ENCODE results near the gene APOA5.

Gene APOA5

DNA sequence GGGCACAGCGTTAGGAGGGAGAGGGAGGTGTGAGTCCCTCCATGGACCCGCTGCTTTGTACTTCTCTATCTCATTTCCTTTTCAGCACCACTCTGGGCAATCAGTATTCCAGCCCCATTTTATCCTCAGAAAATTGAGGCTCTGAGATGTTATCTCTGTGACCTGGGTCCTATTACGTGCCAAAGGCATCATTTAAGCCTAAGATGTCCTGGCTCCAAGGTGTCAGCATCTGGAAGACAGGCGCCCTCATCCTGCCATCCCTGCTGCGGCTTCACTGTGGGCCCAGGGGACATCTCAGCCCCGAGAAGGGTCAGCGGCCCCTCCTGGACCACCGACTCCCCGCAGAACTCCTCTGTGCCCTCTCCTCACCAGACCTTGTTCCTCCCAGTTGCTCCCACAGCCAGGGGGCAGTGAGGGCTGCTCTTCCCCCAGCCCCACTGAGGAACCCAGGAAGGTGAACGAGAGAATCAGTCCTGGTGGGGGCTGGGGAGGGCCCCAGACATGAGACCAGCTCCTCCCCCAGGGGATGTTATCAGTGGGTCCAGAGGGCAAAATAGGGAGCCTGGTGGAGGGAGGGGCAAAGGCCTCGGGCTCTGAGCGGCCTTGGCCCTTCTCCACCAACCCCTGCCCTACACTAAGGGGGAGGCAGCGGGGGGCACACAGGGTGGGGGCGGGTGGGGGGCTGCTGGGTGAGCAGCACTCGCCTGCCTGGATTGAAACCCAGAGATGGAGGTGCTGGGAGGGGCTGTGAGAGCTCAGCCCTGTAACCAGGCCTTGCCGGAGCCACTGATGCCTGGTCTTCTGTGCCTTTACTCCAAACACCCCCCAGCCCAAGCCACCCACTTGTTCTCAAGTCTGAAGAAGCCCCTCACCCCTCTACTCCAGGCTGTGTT, 37.2 kb upstream of the APOA5 start:
- in situ Hi-C loops (cut with HindIII; ENCODE audit: low sequenced_read_pairs): no loop called here

DNA sequence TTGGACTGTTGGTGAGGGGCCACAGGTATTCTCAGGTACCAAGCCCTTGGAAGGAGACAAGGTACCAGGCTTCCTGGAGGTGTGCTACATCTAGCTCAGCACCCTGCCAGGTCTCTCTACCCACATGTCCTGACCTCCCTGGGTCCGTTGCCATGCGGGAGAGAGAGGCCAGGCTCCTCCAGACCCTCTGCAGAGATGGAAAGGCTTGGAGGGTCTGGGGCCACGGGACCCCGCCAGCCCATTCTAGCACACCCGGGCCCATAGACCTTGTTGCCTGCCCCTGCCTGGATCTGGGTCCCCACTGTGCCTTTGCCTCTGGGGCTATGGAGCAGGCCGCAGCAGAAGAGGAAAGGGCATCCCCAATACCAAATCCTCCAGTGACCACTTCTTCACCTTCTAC, 35.8 kb upstream of the APOA5 start:
- in situ Hi-C loops (cut with HindIII; ENCODE audit: low sequenced_read_pairs): no loop called here

DNA sequence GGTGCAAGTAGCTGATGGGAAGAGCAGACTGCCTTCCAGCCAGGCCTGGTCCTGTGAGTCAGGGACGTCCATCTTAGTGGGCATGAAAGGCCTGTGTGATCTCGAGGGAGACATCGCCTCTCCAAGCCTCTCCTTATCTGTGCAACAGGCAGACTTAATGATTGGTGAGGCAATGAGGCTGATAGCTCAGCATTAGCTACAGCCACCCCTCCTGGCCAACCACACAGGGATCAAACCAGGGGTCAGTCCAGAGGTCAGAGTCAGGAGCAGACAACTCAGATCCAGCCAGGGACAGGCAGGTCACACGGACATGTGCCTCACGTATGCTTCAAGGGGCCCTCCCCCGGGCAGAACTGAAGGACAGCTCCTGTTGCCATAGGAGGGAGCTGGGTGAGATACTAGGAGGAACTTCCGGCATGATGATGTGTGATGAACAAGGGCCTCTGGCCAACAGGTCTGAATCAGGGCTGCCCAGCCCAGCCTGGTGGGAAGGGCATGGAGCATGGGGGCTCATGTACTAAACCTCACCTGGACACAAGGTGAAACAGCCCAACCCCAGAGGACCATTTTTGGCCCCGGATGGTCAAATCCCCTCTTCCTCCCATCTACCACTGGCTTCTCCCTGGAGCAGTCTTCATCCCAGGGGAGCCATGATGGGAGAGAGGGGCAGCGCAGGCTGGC, 35.2 kb upstream of the APOA5 start:
- in situ Hi-C loops (cut with HindIII; ENCODE audit: low sequenced_read_pairs): no loop called here

DNA sequence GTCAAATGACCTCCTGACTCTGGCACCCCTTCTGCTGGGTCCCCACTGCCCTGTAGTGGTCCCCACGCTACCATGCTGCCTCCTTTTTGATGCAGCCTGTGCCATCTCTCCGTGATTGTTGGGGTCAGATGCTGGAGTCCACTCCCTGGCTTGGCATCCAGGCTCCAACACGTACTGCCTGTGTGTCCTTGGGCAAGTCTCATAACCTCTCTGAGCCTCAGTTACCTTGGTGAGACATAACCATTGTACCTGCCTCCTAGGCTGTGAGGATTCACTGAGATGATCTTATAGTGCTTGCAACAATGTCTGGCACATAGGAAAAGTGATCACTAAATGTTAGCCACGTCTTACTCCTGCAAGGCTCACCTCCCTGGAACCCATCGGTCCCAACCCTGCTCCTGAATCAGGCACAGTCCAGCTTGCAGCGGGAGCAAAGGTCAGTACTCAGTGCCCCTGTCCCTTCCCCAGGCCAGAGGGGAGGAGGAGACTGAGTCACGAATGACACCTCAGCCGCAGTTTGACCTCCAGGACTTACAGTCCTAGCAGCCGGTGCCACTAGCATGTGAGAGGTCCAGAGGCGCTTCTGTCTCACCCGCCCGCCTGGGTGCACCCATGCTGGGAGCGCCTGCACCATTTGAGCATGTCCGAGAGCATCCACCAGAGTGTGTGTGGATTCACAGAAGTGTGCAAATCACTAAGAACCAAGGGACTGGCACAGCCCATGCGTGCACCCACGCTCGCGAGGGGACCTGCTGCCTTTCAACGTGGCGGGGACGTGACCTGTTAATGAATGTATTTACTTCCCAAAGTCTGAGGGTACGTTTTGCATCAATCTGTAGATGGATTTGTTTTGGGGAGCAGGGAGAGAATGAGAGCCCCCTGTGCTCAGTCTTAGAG, 34.4 kb upstream of the APOA5 start:
- in situ Hi-C loops (cut with HindIII; ENCODE audit: low sequenced_read_pairs): no loop called here

DNA sequence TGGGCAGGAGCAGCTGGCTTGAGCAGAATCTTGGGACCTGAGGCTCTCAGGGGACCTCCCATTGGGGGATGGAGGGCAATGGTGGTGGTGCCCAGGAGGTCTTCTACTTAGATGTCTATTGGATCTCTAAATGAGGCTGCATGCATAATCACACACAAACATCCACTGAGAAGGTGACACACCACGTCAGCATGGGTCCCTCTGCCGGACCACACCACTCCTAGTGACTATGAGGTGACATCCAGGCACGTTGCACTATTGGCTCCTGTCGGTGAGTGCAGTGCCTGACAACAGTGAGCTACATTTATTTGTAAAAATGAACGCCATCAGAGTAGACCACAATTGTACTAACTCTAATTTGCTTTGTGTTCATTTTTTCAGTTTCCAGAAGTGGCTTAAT, 33.8 kb upstream of the APOA5 start:
- in situ Hi-C loops (cut with HindIII; ENCODE audit: low sequenced_read_pairs): no loop called here

DNA sequence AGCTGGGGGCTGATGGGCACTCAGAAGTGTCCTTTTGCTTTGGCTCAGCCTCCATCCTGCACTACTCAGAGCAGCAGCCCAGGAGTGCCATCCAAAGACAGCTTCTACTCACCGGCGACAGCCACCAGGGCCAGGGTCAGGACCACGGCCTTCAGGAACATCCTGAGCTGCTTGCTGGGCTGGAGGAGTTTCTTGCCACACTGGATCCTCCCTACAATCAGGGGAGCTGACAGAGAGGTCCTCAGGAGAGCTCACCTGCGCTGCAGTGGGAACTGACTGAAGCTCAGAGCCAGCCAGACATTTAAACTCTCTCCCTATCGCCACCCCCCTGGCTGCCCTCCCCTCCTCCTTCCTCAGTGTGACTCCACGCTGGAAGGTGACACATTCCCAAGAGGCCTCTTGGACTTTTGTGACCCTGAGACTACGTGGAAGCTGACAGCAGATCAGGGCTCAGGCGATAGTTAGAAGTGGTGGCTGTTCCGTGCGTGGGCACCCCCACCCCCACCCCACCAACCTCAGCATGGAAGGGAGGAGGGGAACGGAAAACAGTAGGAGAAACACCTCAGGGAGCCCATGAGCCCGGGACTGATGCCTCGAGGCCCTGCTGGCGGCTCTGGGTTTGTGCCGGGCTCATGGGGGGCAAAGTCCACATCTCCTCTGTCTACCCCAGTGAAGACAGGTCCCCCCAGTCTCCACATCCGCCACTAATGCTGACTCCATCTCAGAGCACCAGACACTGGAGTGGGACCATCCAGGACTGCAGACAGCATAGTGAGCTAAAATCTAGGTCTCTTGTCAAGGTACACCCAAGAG, 31.6 kb upstream of the APOA5 start, which contains the start of gene APOA4:
APOA4 (minus strand) TSS at position 274 of the 813 bp plus-strand sequence; CDS start at position 161, 113 bp downstream.
- in situ Hi-C loops (cut with HindIII; ENCODE audit: low sequenced_read_pairs): no loop called here

DNA sequence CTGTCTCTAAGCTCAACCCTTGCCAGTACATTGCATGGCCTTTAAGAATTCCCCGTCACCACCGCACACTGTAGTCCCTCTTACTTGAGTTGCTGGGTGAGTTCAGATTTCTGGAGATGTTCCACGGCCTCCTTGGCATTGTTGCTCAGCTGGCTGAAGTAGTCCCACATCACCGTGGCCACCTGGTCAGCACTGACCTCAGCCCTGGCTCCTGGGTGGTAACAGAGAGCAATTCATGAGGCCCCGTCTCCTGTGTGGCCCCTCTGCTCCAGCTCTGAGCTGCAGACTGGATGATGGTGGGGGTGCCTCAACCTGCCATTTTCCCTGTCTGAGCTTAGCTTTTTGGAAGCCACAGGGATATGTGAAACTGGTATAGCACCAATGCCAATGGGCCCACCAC, 30.9 kb upstream of the APOA5 start:
- in situ Hi-C loops (cut with HindIII; ENCODE audit: low sequenced_read_pairs): no loop called here

DNA sequence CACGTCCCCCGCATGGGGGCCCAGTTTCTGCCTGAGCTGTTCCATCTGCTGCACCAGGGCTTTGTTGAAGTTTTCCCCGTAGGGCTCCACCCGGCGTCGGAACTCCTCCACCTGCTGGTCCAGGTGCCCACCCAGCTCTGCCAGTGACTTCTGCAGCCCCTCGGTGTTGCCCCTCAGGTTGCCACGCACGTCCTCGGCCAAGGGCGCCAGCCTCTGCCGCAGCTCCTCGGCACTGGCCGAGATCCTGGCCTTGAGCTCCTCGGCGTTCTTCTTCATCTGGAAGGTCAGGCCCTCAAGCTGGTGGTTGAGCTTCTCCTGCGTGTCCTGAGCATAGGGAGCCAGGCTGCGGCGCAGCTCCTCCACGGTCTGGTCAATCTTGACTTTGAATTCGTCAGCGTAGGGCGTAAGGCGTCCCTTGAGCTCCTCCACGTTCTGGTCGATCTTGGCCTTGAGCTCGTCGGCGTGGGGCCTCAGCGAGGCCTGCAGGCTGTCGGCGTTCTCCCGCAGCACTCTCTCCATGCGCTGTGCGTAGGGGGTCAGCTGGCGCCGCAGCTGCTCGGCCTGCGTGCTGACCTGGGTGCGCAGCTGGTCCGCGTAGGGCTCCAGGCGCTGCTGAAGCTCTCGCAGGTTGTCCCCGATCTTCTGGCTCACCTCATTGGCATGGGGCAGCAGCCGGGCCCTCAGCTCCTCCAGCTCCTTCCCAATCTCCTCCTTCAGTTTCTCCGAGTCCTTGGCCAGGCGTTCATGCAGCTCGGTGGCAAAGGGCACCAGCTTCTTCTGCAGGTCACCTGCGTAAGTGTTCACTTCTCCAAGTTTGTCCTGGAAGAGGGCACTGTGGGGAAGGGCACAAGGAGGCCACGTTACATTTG, 29.6 kb upstream of the APOA5 start:
- in situ Hi-C loops (cut with HindIII; ENCODE audit: low sequenced_read_pairs): no loop called here

DNA sequence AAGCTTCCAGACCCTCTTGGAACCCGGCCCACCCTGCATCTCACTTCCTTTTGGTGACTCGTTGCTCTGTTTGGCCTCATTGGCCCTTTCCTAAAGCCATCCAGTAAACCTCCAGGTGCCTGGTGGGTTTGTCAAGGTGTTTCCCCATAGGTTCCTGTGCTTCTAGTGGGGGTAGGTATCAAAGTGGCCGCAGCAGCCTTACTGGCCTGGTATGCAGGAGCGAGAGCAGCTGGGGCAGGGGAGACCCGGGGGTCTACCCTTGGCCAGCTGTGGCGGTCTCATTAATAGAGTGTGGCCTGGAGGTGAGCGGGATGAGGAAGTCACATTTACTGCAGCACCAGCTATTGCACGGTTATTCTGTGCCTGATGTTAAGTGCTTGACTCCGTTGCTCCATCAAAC, 27.4 kb upstream of the APOA5 start:
- in situ Hi-C loops (cut with HindIII; ENCODE audit: low sequenced_read_pairs): no loop called here

DNA sequence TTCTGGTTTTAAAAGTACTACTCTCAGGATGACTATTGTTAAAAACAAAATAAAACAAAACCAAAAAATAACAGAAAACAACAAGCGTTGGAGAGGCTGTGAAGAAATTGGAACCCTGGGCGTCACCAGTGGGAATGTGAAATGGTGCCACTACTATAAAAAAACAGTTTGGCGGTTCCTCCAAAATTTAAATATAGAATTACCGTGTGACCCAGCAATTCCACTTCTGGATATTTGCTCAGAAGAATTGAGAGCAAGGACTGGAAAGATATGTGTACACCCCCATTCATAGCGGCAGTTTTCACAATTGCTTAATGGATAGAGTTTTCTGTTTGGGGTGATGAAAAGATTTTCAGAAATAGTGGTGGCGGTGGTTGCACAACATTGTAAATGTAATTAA, 22.8 kb upstream of the APOA5 start:
- in situ Hi-C loops (cut with HindIII; ENCODE audit: low sequenced_read_pairs): no loop called here

DNA sequence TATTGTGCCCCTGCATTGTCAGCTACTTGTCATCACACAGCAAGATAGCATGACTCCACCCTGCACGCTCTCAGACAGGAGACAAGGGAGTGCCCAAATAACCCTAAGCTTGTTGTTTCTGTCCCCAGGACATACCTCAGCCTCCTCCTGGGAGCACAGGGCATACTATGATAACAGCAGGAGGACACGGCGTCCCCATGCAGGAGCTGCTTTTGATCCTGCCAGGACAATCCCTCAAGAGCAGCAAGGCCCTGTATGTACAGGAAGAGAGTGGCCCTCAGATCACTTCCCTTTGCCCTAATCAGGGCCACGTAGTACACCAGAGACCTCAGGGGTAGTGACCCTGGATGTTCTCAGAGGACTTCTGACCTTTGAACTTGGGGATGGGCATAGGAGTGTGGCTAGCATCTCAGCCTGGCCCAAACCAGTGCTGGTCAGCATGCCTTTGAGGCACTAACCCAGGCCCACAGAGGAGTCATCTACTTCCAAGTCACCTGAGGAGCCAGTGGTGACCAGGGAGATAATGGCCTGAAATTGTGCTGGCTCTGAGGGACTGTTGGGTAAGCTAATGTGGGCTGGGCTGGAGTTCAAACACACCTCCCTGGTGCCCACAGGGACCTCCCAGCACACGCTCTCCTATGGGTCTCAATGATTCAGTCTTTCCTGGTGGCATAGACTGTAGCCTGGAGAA, 22.2 kb upstream of the APOA5 start:
- in situ Hi-C loops (cut with HindIII; ENCODE audit: low sequenced_read_pairs): no loop called here

DNA sequence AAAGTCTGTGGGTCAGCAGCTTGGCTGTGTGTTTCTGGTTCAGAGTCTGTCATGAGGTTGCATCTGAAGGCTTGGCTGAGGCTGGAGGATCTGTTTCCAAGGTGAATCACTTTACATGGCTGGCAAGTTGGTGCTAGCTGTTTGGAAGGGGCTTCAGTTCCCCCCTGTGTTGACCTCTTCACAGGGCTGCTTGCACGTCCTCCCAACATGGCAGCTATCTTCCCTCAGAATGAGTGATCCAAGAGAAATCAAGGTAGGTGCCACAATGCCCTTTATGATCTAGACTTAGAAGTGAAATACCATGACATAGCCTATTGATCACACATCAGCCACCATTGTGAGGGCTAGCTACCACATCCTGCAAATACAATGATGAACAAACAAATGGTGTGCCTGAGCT, 21.5 kb upstream of the APOA5 start:
- in situ Hi-C loops (cut with HindIII; ENCODE audit: low sequenced_read_pairs): no loop called here

DNA sequence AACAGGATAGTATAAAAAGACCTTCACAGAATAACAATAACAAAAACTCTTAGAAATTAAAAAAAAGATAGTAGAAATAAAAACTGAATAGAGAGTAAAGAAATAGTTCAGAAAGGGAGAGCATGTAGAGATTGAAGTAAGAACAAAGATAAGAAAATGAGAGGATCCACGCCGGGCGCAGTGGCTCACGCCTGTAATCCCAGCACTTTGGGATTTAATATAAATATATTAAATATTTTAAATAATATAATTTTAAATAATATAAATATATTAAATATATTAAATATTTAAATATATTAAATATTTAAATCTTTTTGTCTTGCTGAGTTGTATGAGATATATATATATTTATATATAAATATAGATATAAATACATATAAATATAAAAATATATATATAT, 20.4 kb upstream of the APOA5 start:
- in situ Hi-C loops (cut with HindIII; ENCODE audit: low sequenced_read_pairs): no loop called here

DNA sequence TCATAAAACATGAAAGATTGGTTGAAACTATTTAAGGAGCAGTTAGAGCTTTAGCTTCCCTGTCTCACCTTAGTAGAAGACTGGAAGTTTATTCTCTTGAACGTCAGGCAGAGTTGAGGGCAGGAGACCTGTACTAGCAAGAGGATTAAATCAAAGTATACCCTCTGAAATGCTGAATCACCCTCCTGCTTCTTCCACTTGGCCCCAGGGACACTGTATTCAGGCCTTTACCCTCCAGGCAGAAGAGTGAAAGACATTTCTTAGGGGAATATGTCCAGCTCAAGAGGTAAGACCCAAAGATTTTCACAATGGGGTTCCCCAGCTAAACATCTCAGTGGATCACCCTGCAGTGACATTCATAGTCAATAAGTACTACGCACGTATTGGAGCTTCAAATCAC, 19.5 kb upstream of the APOA5 start:
- in situ Hi-C loops (cut with HindIII; ENCODE audit: low sequenced_read_pairs): no loop called here

DNA sequence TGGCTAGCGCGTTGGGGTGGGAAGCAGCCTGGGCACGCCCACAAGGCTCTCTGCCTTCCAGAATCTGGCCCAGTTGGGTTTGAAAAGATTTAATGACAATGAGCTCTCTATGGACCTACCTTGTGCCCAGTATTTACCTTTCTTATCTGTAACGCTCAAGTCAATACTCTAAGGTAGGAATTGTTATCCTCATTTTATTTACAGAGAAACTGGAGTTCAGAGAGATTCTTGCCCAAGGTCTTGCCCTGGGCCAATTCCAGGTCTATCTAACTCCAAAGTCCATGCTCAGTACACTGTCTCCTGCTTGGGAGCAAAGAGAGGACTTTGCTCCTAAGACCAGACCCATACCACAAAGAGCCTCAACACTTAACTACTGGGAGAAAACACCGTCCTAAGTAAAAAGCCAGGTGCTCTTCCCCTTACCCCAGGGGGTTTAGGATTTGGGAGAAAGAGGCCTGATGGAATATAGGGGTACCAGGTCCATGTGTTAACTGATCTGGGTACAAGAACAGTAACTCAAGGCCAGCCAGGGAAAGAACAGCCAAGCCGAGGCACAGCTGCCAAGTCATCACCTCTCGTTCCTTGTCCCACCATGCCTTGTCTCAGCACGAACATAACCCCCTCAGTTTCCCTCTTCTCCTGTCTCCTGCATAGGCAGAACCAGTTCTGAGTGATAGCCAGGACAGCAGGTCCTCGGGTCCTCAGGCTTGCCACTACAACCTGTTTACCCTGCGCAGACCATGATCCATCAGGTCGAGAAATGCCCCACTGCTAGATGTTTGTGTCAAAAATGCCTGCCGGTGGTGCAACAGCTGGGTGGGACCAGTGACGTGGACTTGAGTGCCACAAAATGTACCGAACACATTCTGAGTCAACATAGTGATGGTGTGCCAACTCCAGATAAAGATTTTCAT, 16.8 kb upstream of the APOA5 start:
- in situ Hi-C loops (cut with HindIII; ENCODE audit: low sequenced_read_pairs): no loop called here

DNA sequence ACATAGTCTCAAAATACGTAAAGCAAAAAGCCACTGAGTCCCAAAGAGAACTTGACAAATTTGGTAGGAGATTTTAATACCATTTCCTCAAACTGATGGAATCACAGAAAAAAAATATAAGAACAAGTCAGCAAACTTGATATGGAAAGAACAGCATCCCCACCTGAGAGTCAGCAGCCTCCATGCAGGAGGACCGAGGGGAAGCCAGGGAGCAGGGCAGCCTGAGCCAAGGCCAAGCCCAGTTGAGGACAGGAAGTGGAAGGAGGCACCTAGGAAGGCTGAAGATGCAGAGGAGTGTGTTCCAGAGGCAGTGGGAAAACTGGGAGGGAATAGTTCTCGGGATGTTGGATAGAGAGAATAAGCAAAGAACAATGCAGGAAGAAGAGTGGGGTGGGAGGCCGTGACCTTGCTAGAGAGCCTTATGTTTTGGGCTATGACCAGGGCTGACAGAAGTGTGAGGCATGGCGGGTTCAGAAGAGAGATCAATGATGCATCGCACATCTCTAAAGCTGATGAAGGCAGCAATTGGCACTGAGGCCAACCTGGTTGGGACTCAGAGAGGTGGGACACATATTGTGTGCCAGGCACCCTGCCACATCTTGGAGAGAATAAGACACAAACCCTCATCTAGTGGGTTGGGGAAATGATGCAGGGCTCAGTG, 16.1 kb upstream of the APOA5 start:
- in situ Hi-C loops (cut with HindIII; ENCODE audit: low sequenced_read_pairs): no loop called here

DNA sequence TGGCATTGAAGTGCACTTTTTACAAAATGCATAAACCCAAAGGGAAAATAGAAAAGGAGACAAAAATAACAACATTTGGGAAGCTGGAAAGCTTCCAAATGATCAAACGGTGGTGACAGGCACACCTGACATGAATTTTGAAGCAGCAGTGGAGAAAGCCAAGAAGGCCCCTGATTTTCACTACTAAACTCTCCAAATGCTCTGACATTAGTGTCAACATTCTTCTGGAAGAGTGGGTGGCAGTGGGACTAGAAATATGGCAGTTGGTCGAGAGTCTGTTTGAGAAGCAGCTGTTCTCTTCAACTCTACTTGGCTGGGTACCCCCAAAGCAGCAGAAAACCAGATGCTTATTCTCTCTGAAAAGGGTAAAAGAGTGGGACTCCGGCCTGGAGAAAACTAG, 12.3 kb upstream of the APOA5 start:
- in situ Hi-C loops (cut with HindIII; ENCODE audit: low sequenced_read_pairs): no loop called here
